GM19025 (cell line): ENCODE results near the gene ADARB2.
"Not testable (repeated sequence)": the region's sequence is repeated elsewhere in the genome, so short reads cannot be mapped to it uniquely, and the experiment has no call there.

Source experiments
- ATAC-seq: cut with Tn5 transposase; IDR thresholded peaks from one replicate; pipeline ENCODE4 v1.9.1; 2021; ENCODE audit warnings: mild to moderate bottlenecking, low read depth, moderate library complexity; ENCODE audit not compliant: unreplicated experiment

The ADARB2 gene

GRCh38 chr10:1553951-1554350, 183.4 kb downstream of the ADARB2 start:
- no peak for ATAC-seq

- no peak for ATAC-seq
Observed at GRCh38 chr10:1552881-1553670, 184.2 kb downstream of the ADARB2 start.

- no peak for ATAC-seq
Observed at GRCh38 chr10:1552406-1552805, 184.9 kb downstream of the ADARB2 start.

- no peak for ATAC-seq
Observed at GRCh38 chr10:1551636-1552338, 185.5 kb downstream of the ADARB2 start.

GRCh38 chr10:1550616-1551015, 186.7 kb downstream of the ADARB2 start:
- ATAC-seq = no peak

GRCh38 chr10:1550291-1550595, 187.1 kb downstream of the ADARB2 start:
- ATAC-seq = no peak

GRCh38 chr10:1549591-1550290, 187.6 kb downstream of the ADARB2 start:
- ATAC-seq = no peak

GRCh38 chr10:1548596-1548995, 188.7 kb downstream of the ADARB2 start:
- ATAC-seq = no peak

GRCh38 chr10:1548146-1548545, 189.2 kb downstream of the ADARB2 start:
- no peak for ATAC-seq

- no peak for ATAC-seq
Observed at GRCh38 chr10:1546431-1547110, 190.8 kb downstream of the ADARB2 start.

GRCh38 chr10:1545524-1545923, 191.8 kb downstream of the ADARB2 start:
- ATAC-seq = no peak

GRCh38 chr10:1544929-1545328, 192.4 kb downstream of the ADARB2 start:
- no peak for ATAC-seq

GRCh38 chr10:1544209-1544673, 193.1 kb downstream of the ADARB2 start:
- ATAC-seq = no peak

GRCh38 chr10:1543596-1543995, 193.7 kb downstream of the ADARB2 start:
- no peak for ATAC-seq

- no peak for ATAC-seq
Observed at GRCh38 chr10:1542941-1543340, 194.4 kb downstream of the ADARB2 start.

GRCh38 chr10:1540144-1540543, 197.2 kb downstream of the ADARB2 start:
- no peak for ATAC-seq

GRCh38 chr10:1539216-1539615, 198.1 kb downstream of the ADARB2 start:
- ATAC-seq = no peak

- ATAC-seq = no peak
Observed at GRCh38 chr10:1538531-1539061, 198.7 kb downstream of the ADARB2 start.

GRCh38 chr10:1538121-1538520, 199.2 kb downstream of the ADARB2 start:
- ATAC-seq = no peak

GRCh38 chr10:1537449-1537848, 199.9 kb downstream of the ADARB2 start:
- ATAC-seq = not testable (repeated sequence)

- no peak for ATAC-seq
Observed at GRCh38 chr10:1536341-1536740, 201.0 kb downstream of the ADARB2 start.
